Tibial artery (tissue), 4 donors: ENCODE results near the gene MAPKAPK3.

Source experiments
- DNase-seq, 2 donors: peaks; one replicate each; pipeline ENCODE4 v3.0.0-alpha.2; 2019
- H3K27ac ChIP-seq, 2 donors: fragments of 200-600 bp; sonication (generic) in 1 of 2; 1 replicate in 1 of 2; 2 replicates in 1 of 2; pipeline ENCODE4 v1.5.1; 2018 to 2019; ENCODE audit warnings: mild to moderate bottlenecking in 1 of 2
- H3K27me3 ChIP-seq, 2 donors: fragments of 200-600 bp; sonication (generic) in 1 of 2; one replicate each; pipeline versions ENCODE4 v1.5.1 to v1.6.0; 2016 to 2019
- H3K36me3 ChIP-seq, 3 donors: fragments of 200-600 bp; sonication (generic) in 2 of 3; one replicate each; pipeline ENCODE4 v1.5.1; 2016 to 2019; ENCODE audit warnings: mild to moderate bottlenecking in 2 of 3
- H3K4me1 ChIP-seq, 4 donors: fragments of 200-600 bp; sonication (generic) in 2 of 4; 1 replicate in 3 of 4; 2 replicates in 1 of 4; pipeline ENCODE4 v1.5.1; 2016 to 2019
- H3K4me3 ChIP-seq, 2 donors: fragments of 200-600 bp; sonication (generic) in 1 of 2; 1 replicate in 1 of 2; 2 replicates in 1 of 2; pipeline ENCODE4 v1.5.1; 2018 to 2019; ENCODE audit warnings: mild to moderate bottlenecking in 2 of 2
- H3K9me3 ChIP-seq, 3 donors: fragments of 200-600 bp; sonication (generic) in 1 of 3; one replicate each; pipeline ENCODE4 v1.5.1; 2016 to 2019
- intact Hi-C: fragments of 100-400 bp; cut with DNase I; formaldehyde crosslinking; loops from one replicate; pipeline ENCODE4 v1.15.0; 2023; ENCODE audit warnings: low total_unique reads
- TF ChIP-seq, protein P1 (sequence below), 2 experiments: fragments of 200-600 bp in 1 of 2; fragments of 450-650 bp in 1 of 2; IDR thresholded peaks; one replicate each; pipeline ENCODE4 v1.5.1; 2017 to 2019; ENCODE audit warnings: antibody characterized with exemption in 2 of 2, mild to moderate bottlenecking in 1 of 2, moderate library complexity in 1 of 2

The MAPKAPK3 gene

DNA sequence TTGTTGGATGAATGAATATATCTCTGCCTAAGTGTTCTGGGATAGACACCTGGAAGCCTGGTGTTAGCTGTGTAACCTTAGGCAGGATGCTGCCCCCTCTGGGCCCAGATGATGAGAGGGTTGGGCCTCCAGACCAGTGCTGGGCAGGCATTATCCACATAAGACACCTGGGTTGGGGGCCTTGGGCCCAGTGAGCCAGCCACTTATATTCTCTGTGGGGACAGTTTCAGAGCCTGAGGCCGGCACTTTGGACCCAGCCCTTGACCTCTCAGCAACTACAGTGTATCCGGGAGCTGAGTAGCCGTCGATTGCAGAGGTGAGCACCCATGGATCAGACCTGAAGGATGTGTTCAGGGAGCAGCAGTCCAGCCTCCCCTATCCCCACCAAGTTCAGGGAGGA, 45.5 kb upstream of the MAPKAPK3 start:
- TF ChIP-seq, protein P1, sequence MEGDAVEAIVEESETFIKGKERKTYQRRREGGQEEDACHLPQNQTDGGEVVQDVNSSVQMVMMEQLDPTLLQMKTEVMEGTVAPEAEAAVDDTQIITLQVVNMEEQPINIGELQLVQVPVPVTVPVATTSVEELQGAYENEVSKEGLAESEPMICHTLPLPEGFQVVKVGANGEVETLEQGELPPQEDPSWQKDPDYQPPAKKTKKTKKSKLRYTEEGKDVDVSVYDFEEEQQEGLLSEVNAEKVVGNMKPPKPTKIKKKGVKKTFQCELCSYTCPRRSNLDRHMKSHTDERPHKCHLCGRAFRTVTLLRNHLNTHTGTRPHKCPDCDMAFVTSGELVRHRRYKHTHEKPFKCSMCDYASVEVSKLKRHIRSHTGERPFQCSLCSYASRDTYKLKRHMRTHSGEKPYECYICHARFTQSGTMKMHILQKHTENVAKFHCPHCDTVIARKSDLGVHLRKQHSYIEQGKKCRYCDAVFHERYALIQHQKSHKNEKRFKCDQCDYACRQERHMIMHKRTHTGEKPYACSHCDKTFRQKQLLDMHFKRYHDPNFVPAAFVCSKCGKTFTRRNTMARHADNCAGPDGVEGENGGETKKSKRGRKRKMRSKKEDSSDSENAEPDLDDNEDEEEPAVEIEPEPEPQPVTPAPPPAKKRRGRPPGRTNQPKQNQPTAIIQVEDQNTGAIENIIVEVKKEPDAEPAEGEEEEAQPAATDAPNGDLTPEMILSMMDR (IDR thresholded peaks at IDR 0.05) = no peak
- intact Hi-C loops = loop anchor here (1.0 to 10.0 kb wide), 2 partner anchors 41 to 813 kb away; partner anchors contain the start of gene MANF

DNA sequence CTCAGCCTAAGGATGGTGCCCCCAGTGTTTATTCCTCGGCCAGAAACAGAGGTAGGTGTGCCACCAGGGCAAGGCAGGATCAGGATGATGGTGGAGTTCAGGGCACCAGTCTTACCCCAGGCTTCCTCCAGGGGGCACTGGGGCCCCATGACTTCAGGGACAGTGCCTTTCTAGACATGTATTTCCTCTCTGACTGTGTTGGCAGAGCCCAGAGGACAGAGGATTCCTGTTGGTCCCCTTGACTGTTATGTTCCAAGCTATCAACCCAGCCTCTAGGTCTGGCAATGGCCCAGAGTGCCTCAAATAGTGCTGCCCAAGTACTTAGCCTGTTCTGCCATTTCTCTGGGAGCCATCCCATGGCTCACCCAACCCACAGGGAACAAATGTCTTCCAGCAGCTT, 44.8 kb upstream of the MAPKAPK3 start:
- DNase-seq = peak; percentile 60 to 80
- peaks cover 0 to 30% (median 19%) of the 10 kb centered on the region in 4 donors for H3K4me1 ChIP-seq
- TF ChIP-seq, protein P1 (IDR thresholded peaks at IDR 0.05) = peak; percentile 94 to 97

More for the DNA sequence above, 45.5 kb upstream of the MAPKAPK3 start:
- DNase-seq = no peak
- Histone ChIP-seq H3K9me3 (no peaks in the 10 kb centered on the region), H3K27me3 (no peaks in the 10 kb centered on the region), H3K4me3 (no peak overlapping the region), H3K36me3 (peaks cover 0 to 36% (median 10%) of the 10 kb centered on the region in 3 donors), H3K4me1 (peaks cover 0 to 37% (median 25%) of the 10 kb centered on the region in 4 donors), H3K27ac (no peak overlapping the region)

GRCh38 chr3:50572801-50573371, 44.1 kb upstream of the MAPKAPK3 start:
- intact Hi-C loops = loop anchor here (10.0 kb wide), 1 partner anchor 812 kb away; the partner anchor contains the start of gene MANF
- Histone ChIP-seq H3K4me1 (peaks cover 0 to 27% (median 17%) of the 10 kb centered on the region in 4 donors), H3K4me3 (no peak overlapping the region), H3K36me3 (peaks cover 0 to 50% (median 23%) of the 10 kb centered on the region in 3 donors), H3K27me3 (no peaks in the 10 kb centered on the region), H3K27ac (no peak overlapping the region), H3K9me3 (no peaks in the 10 kb centered on the region)
- DNase-seq = no peak
- TF ChIP-seq, protein P1 (IDR thresholded peaks at IDR 0.05) = no peak

More for the DNA sequence above, 44.8 kb upstream of the MAPKAPK3 start:
- no peak overlapping the region for H3K4me3 ChIP-seq
- peak overlapping the region in 1 of 2 donors; percentile 29 for H3K27ac ChIP-seq
- peaks cover 0 to 42% (median 17%) of the 10 kb centered on the region in 3 donors for H3K36me3 ChIP-seq
- H3K9me3 ChIP-seq = no peaks in the 10 kb centered on the region
- H3K27me3 ChIP-seq = no peaks in the 10 kb centered on the region
- intact Hi-C loops = loop anchor here (10.0 kb wide), 1 partner anchor 813 kb away; the partner anchor contains the start of gene MANF

- TF ChIP-seq, protein P1 (IDR thresholded peaks at IDR 0.05) = no peak
- no peaks in the 10 kb centered on the region for H3K9me3 ChIP-seq
- no peak overlapping the region for H3K27ac ChIP-seq
- H3K4me3 ChIP-seq = no peak overlapping the region
- intact Hi-C loops = loop anchor here (10.0 kb wide), 1 partner anchor 811 kb away; the partner anchor contains the start of gene MANF
- no peak for DNase-seq
- H3K4me1 ChIP-seq = peaks cover 0 to 22% (median 11%) of the 10 kb centered on the region in 4 donors
- H3K36me3 ChIP-seq = peaks cover 0 to 59% (median 31%) of the 10 kb centered on the region in 3 donors
- H3K27me3 ChIP-seq = no peaks in the 10 kb centered on the region
Measured at GRCh38 chr3:50573566-50574443, 43.1 kb upstream of the MAPKAPK3 start.

- peaks cover 0 to 22% (median 11%) of the 10 kb centered on the region in 4 donors for H3K4me1 ChIP-seq
- H3K4me3 ChIP-seq = no peak overlapping the region
- intact Hi-C loops = loop anchor here (10.0 kb wide), 1 partner anchor 810 kb away; the partner anchor contains the start of gene MANF
- H3K36me3 ChIP-seq = peaks cover 0 to 65% (median 34%) of the 10 kb centered on the region in 3 donors
- no peak overlapping the region for H3K27ac ChIP-seq
- TF ChIP-seq, protein P1 (IDR thresholded peaks at IDR 0.05) = no peak
- H3K9me3 ChIP-seq = no peaks in the 10 kb centered on the region
- no peaks in the 10 kb centered on the region for H3K27me3 ChIP-seq
- no peak for DNase-seq
Measured at GRCh38 chr3:50574444-50574831, 42.5 kb upstream of the MAPKAPK3 start.
